ENCODE results near the gene KAT14.
"Not testable (repeated sequence)": the region's sequence is repeated elsewhere in the genome, so short reads cannot be mapped to it uniquely, and the experiment has no call there.

Gene KAT14

GRCh38 chr20:18103497-18103896 is 34.2 kb upstream of the KAT14 start:
- Histone ChIP-seq H3K4me3 (ENCODE audit: low read length) (no peak overlapping the region), H3K27me3 (ENCODE audit: control insufficient read depth, insufficient read depth, low read length) (peaks cover 4% of the 10 kb centered on the region), H3K4me2 (ENCODE audit: low read length) (no peak overlapping the region), H3K9ac (ENCODE audit: low read depth, low read length) (no peak overlapping the region), H3K36me3 (ENCODE audit: insufficient read depth, low read length) (no peaks in the 10 kb centered on the region), H3K9me3 (replicated peaks; ENCODE audit: low read length) (no peaks in the 10 kb centered on the region), H3K4me1 (ENCODE audit: control insufficient read depth, insufficient read depth, low read length) (no peaks in the 10 kb centered on the region)

- H3K27me3 ChIP-seq (ENCODE audit: control insufficient read depth, insufficient read depth, low read length): no peaks in the 10 kb centered on the region
- H3K4me2 ChIP-seq (ENCODE audit: low read length): no peak overlapping the region
- no peaks in the 10 kb centered on the region for H3K9me3 ChIP-seq (replicated peaks; ENCODE audit: low read length)
- H3K36me3 ChIP-seq (ENCODE audit: insufficient read depth, low read length): no peaks in the 10 kb centered on the region
- no peak overlapping the region for H3K4me3 ChIP-seq (ENCODE audit: low read length)
- no peaks in the 10 kb centered on the region for H3K4me1 ChIP-seq (ENCODE audit: control insufficient read depth, insufficient read depth, low read length)
- H3K9ac ChIP-seq (ENCODE audit: low read depth, low read length): no peak overlapping the region
These were observed 29.3 kb upstream of the KAT14 start for GRCh38 chr20:18108326-18108725.

GRCh38 chr20:18128574-18128973 is 9.1 kb upstream of the KAT14 start:
- not testable (repeated sequence) for H3K36me3 ChIP-seq (ENCODE audit: insufficient read depth, low read length); H3K4me3 ChIP-seq (ENCODE audit: low read length); H3K9me3 ChIP-seq (replicated peaks; ENCODE audit: low read length); H3K4me2 ChIP-seq (ENCODE audit: low read length); H3K9ac ChIP-seq (ENCODE audit: low read depth, low read length); H3K4me1 ChIP-seq (ENCODE audit: control insufficient read depth, insufficient read depth, low read length)
- H3K27me3 ChIP-seq (ENCODE audit: control insufficient read depth, insufficient read depth, low read length): peaks cover 17% of the 10 kb centered on the region

- Histone ChIP-seq H3K4me3 (ENCODE audit: low read length) (no peak overlapping the region), H3K36me3 (ENCODE audit: insufficient read depth, low read length) (no peaks in the 10 kb centered on the region), H3K9ac (ENCODE audit: low read depth, low read length) (no peak overlapping the region)
These were observed 5.0 kb upstream of the KAT14 start for GRCh38 chr20:18132663-18133062.

GRCh38 chr20:18133962-18134361 is 3.7 kb upstream of the KAT14 start:
- no peaks in the 10 kb centered on the region for H3K36me3 ChIP-seq (ENCODE audit: insufficient read depth, low read length)
- no peak overlapping the region for H3K9ac ChIP-seq (ENCODE audit: low read depth, low read length)
- H3K27me3 ChIP-seq (ENCODE audit: control insufficient read depth, insufficient read depth, low read length): peaks cover 27% of the 10 kb centered on the region
- no peaks in the 10 kb centered on the region for H3K9me3 ChIP-seq (replicated peaks; ENCODE audit: low read length)
- H3K4me2 ChIP-seq (ENCODE audit: low read length): no peak overlapping the region
- no peak overlapping the region for H3K4me3 ChIP-seq (ENCODE audit: low read length)
- peaks cover 9% of the 10 kb centered on the region for H3K4me1 ChIP-seq (ENCODE audit: control insufficient read depth, insufficient read depth, low read length)

More at GRCh38 chr20:18132663-18133062, 5.0 kb upstream of the KAT14 start:
- Histone ChIP-seq H3K4me2 (ENCODE audit: low read length) (no peak overlapping the region), H3K27me3 (ENCODE audit: control insufficient read depth, insufficient read depth, low read length) (peaks cover 27% of the 10 kb centered on the region), H3K4me1 (ENCODE audit: control insufficient read depth, insufficient read depth, low read length) (peaks cover 5% of the 10 kb centered on the region), H3K9me3 (replicated peaks; ENCODE audit: low read length) (no peaks in the 10 kb centered on the region)

GRCh38 chr20:18138266-18138582 is 561 bp downstream of the KAT14 start:
- H3K36me3 ChIP-seq (ENCODE audit: insufficient read depth, low read length): peaks cover 12% of the 10 kb centered on the region
- no peaks in the 10 kb centered on the region for H3K9me3 ChIP-seq (replicated peaks; ENCODE audit: low read length)
- H3K9ac ChIP-seq (ENCODE audit: low read depth, low read length): peak overlapping the region; percentile 97
- peaks cover 13% of the 10 kb centered on the region for H3K27me3 ChIP-seq (ENCODE audit: control insufficient read depth, insufficient read depth, low read length)
- H3K4me2 ChIP-seq (ENCODE audit: low read length): peak overlapping the region; percentile 94
- peak overlapping the region; percentile 99 for H3K4me3 ChIP-seq (ENCODE audit: low read length)
- H3K4me1 ChIP-seq (ENCODE audit: control insufficient read depth, insufficient read depth, low read length): peaks cover 20% of the 10 kb centered on the region

GRCh38 chr20:18138639-18139583 is 1.2 kb downstream of the KAT14 start:
- Histone ChIP-seq H3K27me3 (ENCODE audit: control insufficient read depth, insufficient read depth, low read length) (peaks cover 6% of the 10 kb centered on the region), H3K4me2 (ENCODE audit: low read length) (peak overlapping the region; percentile 94), H3K36me3 (ENCODE audit: insufficient read depth, low read length) (peaks cover 12% of the 10 kb centered on the region), H3K4me1 (ENCODE audit: control insufficient read depth, insufficient read depth, low read length) (peaks cover 20% of the 10 kb centered on the region), H3K9me3 (replicated peaks; ENCODE audit: low read length) (no peaks in the 10 kb centered on the region), H3K9ac (ENCODE audit: low read depth, low read length) (peak overlapping the region; percentile 97), H3K4me3 (ENCODE audit: low read length) (peak overlapping the region; percentile 99)

- no peak overlapping the region for H3K9ac ChIP-seq (ENCODE audit: low read depth, low read length)
- H3K4me3 ChIP-seq (ENCODE audit: low read length): no peak overlapping the region
- no peaks in the 10 kb centered on the region for H3K9me3 ChIP-seq (replicated peaks; ENCODE audit: low read length)
- peaks cover 20% of the 10 kb centered on the region for H3K4me1 ChIP-seq (ENCODE audit: control insufficient read depth, insufficient read depth, low read length)
- peaks cover 16% of the 10 kb centered on the region for H3K36me3 ChIP-seq (ENCODE audit: insufficient read depth, low read length)
- H3K4me2 ChIP-seq (ENCODE audit: low read length): peak overlapping the region; percentile 94
- no peaks in the 10 kb centered on the region for H3K27me3 ChIP-seq (ENCODE audit: control insufficient read depth, insufficient read depth, low read length)
These were observed 2.2 kb downstream of the KAT14 start for GRCh38 chr20:18139832-18140231.

- peaks cover 17% of the 10 kb centered on the region for H3K36me3 ChIP-seq (ENCODE audit: insufficient read depth, low read length)
- H3K27me3 ChIP-seq (ENCODE audit: control insufficient read depth, insufficient read depth, low read length): no peaks in the 10 kb centered on the region
- H3K9ac ChIP-seq (ENCODE audit: low read depth, low read length): no peak overlapping the region
- no peak overlapping the region for H3K4me2 ChIP-seq (ENCODE audit: low read length)
- H3K4me3 ChIP-seq (ENCODE audit: low read length): no peak overlapping the region
- H3K4me1 ChIP-seq (ENCODE audit: control insufficient read depth, insufficient read depth, low read length): peaks cover 5% of the 10 kb centered on the region
- H3K9me3 ChIP-seq (replicated peaks; ENCODE audit: low read length): no peaks in the 10 kb centered on the region
These were observed 7.0 kb downstream of the KAT14 start for GRCh38 chr20:18144541-18145099.

- Histone ChIP-seq H3K4me2 (ENCODE audit: low read length) (no peak overlapping the region), H3K4me1 (ENCODE audit: control insufficient read depth, insufficient read depth, low read length) (no peaks in the 10 kb centered on the region), H3K36me3 (ENCODE audit: insufficient read depth, low read length) (peaks cover 24% of the 10 kb centered on the region), H3K4me3 (ENCODE audit: low read length) (no peak overlapping the region), H3K9ac (ENCODE audit: low read depth, low read length) (no peak overlapping the region), H3K27me3 (ENCODE audit: control insufficient read depth, insufficient read depth, low read length) (no peaks in the 10 kb centered on the region), H3K9me3 (replicated peaks; ENCODE audit: low read length) (no peaks in the 10 kb centered on the region)
These were observed 16.7 kb downstream of the KAT14 start for GRCh38 chr20:18154342-18154741.

GRCh38 chr20:18156045-18156444 is 18.4 kb downstream of the KAT14 start:
- H3K36me3 ChIP-seq (ENCODE audit: insufficient read depth, low read length): peaks cover 21% of the 10 kb centered on the region
- no peaks in the 10 kb centered on the region for H3K4me1 ChIP-seq (ENCODE audit: control insufficient read depth, insufficient read depth, low read length)
- H3K4me3 ChIP-seq (ENCODE audit: low read length): no peak overlapping the region
- no peak overlapping the region for H3K4me2 ChIP-seq (ENCODE audit: low read length)
- H3K9ac ChIP-seq (ENCODE audit: low read depth, low read length): no peak overlapping the region
- no peaks in the 10 kb centered on the region for H3K27me3 ChIP-seq (ENCODE audit: control insufficient read depth, insufficient read depth, low read length)
- no peaks in the 10 kb centered on the region for H3K9me3 ChIP-seq (replicated peaks; ENCODE audit: low read length)

- Histone ChIP-seq H3K9ac (ENCODE audit: low read depth, low read length) (no peak overlapping the region), H3K4me3 (ENCODE audit: low read length) (no peak overlapping the region), H3K36me3 (ENCODE audit: insufficient read depth, low read length) (peaks cover 14% of the 10 kb centered on the region), H3K4me1 (ENCODE audit: control insufficient read depth, insufficient read depth, low read length) (no peaks in the 10 kb centered on the region), H3K4me2 (ENCODE audit: low read length) (no peak overlapping the region), H3K27me3 (ENCODE audit: control insufficient read depth, insufficient read depth, low read length) (no peaks in the 10 kb centered on the region), H3K9me3 (replicated peaks; ENCODE audit: low read length) (no peaks in the 10 kb centered on the region)
These were observed 26.7 kb downstream of the KAT14 start for GRCh38 chr20:18164356-18164755.

Measured in skeletal muscle satellite cell (primary cell).